AG04449 (cell line): ENCODE data around the gene EMX1.
A peak's percentile ranks its signal among the peaks of the same experiment; 100 is the strongest.

Experiments
- CTCF ChIA-PET: fragments of 350-600 bp; formaldehyde crosslinking; extraction: SDS; loops from one replicate; lab custom pipeline; 2021; ENCODE audit warnings: antibody characterized with exemption; lab: Yijun Ruan, JAX
- POLR2A ChIA-PET: fragments of 400-600, 350-600 bp; formaldehyde crosslinking; extraction: SDS; loops from one replicate; lab custom pipeline; 2020; ENCODE audit warnings: antibody characterized with exemption, inconsistent platforms; lab: Yijun Ruan, JAX
- DNase-seq: peaks from one replicate; pipeline ENCODE4 v3.0.0-alpha.2; 2010; ENCODE audit warnings: low read depth, low spot score
- H3K4me3 ChIP-seq: 2 replicates; pipeline ENCODE4 v1.5.1; 2011; ENCODE audit warnings: low read depth, mild to moderate bottlenecking, control low read depth, low read length
- CTCF ChIP-seq: IDR thresholded peaks from one replicate; pipeline ENCODE4 v1.5.1; 2011; ENCODE audit warnings: mild to moderate bottlenecking, moderate library complexity, low read length, control low read depth, inconsistent platforms; ENCODE audit not compliant: insufficient read depth; ENCODE audit errors: missing control alignments

Gene EMX1

GRCh38 chr2:72971036-72971435 lies 53.7 kb downstream of the EMX1 start:
- POLR2A ChIA-PET, result no interaction called here
- CTCF ChIA-PET, result interaction anchor here (1.0 to 27.0 kb wide), 6 partner anchors 10 to 206 kb away, joined by 3 to 502 read pairs (median 4); no protein-coding TSS in a partner anchor
- TF ChIP-seq CTCF, result no peak
- no peak for DNase-seq
- H3K4me3 ChIP-seq, result no peak overlapping the region

GRCh38 chr2:72972352-72973136 lies 55.2 kb downstream of the EMX1 start:
- H3K4me3 ChIP-seq, result no peak overlapping the region
- ChIA-PET POLR2A (no interaction called here), CTCF (interaction anchor here (0.7 to 27.0 kb wide), 20 partner anchors 9 to 205 kb away, joined by 3 to 502 read pairs (median 18); no protein-coding TSS in a partner anchor)
- DNase-seq, result no peak
- no peak for TF ChIP-seq CTCF

GRCh38 chr2:72973137-72973535 lies 55.8 kb downstream of the EMX1 start:
- POLR2A ChIA-PET, result interaction anchor here (1.2 kb wide), 1 partner anchor 80 kb away, joined by 5 read pairs; no protein-coding TSS in a partner anchor
- DNase-seq, result no peak
- CTCF ChIA-PET, result interaction anchor here (0.7 to 27.0 kb wide), 31 partner anchors 10 to 239 kb away, joined by 3 to 502 read pairs (median 10); partner anchors contain the start of gene SPR
- no peak for TF ChIP-seq CTCF
- H3K4me3 ChIP-seq, result no peak overlapping the region

- DNase-seq, result no peak
- POLR2A ChIA-PET, result interaction anchor here (1.2 kb wide), 1 partner anchor 80 kb away, joined by 5 read pairs; no protein-coding TSS in a partner anchor
These were observed 56.5 kb downstream of the EMX1 start for GRCh38 chr2:72973566-72974435.

GRCh38 chr2:72974436-72974754 lies 57.1 kb downstream of the EMX1 start:
- TF ChIP-seq CTCF, result no peak
- DNase-seq, result no peak
- CTCF ChIA-PET, result interaction anchor here (0.7 to 27.0 kb wide), 43 partner anchors 9 to 238 kb away, joined by 3 to 502 read pairs (median 6); partner anchors contain the start of genes EMX1 and SPR
- H3K4me3 ChIP-seq, result no peak overlapping the region
- POLR2A ChIA-PET, result interaction anchor here (1.2 kb wide), 1 partner anchor 81 kb away, joined by 5 read pairs; no protein-coding TSS in a partner anchor

More at GRCh38 chr2:72973566-72974435, 56.5 kb downstream of the EMX1 start:
- peak; percentile 91 for TF ChIP-seq CTCF
- no peak overlapping the region for H3K4me3 ChIP-seq
- CTCF ChIA-PET, result interaction anchor here (0.6 to 27.0 kb wide), 48 partner anchors 10 to 238 kb away, joined by 3 to 502 read pairs (median 5); partner anchors contain the start of genes EMX1 and SPR
